Stomach (tissue), 9 donors: ENCODE measurements around the gene F7. TPM values are rescaled to one million over a fixed set of nuclear protein-coding genes. Genes with fewer than 3 reads are reported as not detected.

Experiments
- DNase-seq, 2 donors: peaks; one replicate each; pipeline versions ENCODE4 v3.0.0 to v3.0.0-alpha.2; 2013 to 2019
- H3K27ac ChIP-seq, 5 donors: fragments of 200-600 bp in 4 of 5; sonication (generic) in 4 of 5; one replicate each; pipeline ENCODE4 v1.5.1; 2013 to 2019; ENCODE audit warnings: mild to moderate bottlenecking in 1 of 5, moderate library complexity in 1 of 5
- H3K27me3 ChIP-seq, 3 donors: fragments of 200-600 bp; sonication (generic); one replicate each; pipeline ENCODE4 v1.5.1; 2017 to 2019; ENCODE audit warnings: mixed run types in 1 of 3
- H3K36me3 ChIP-seq, 4 donors: fragments of 200-600 bp; sonication (generic); 1 replicate in 3 of 4; 2 replicates in 1 of 4; pipeline ENCODE4 v1.5.1; 2016 to 2019
- H3K4me1 ChIP-seq, 4 donors: fragments of 200-600 bp; sonication (generic); one replicate each; pipeline ENCODE4 v1.5.1; 2016 to 2019
- H3K4me3 ChIP-seq, 4 donors: fragments of 200-600 bp; sonication (generic) in 3 of 4; one replicate each; pipeline ENCODE4 v1.5.1; 2016 to 2019; ENCODE audit warnings: mild to moderate bottlenecking in 1 of 4
- H3K9me3 ChIP-seq, 4 donors: fragments of 200-600 bp; sonication (generic); one replicate each; pipeline ENCODE4 v1.5.1; 2016 to 2019
- CTCF ChIP-seq, 7 experiments: fragments of 450-650 bp in 4 of 7; fragments of 200-600 bp in 3 of 7; sonication (generic) in 3 of 7; IDR thresholded peaks; one replicate each; pipeline ENCODE4 v1.5.1; 2016 to 2019; ENCODE audit warnings: antibody characterized with exemption in 7 of 7, control low read depth in 2 of 7, mild to moderate bottlenecking in 1 of 7
- EP300 ChIP-seq: sonication (generic); formaldehyde crosslinking; IDR thresholded peaks from one replicate; pipeline ENCODE4 v1.6.1; 2017; ENCODE audit warnings: antibody characterized with exemption
- POLR2A ChIP-seq, 4 donors: fragments of 450-650 bp; IDR thresholded peaks; one replicate each; pipeline ENCODE4 v1.6.1; 2016; ENCODE audit warnings: antibody characterized with exemption in 4 of 4, control low read depth in 2 of 4, mild to moderate bottlenecking in 1 of 4, moderate library complexity in 1 of 4
- POLR2AphosphoS5 ChIP-seq, 3 donors: sonication (generic); formaldehyde crosslinking; IDR thresholded peaks; one replicate each; pipeline ENCODE4 v1.6.1; 2016; ENCODE audit warnings: antibody characterized with exemption in 3 of 3
- WGBS, 5 donors: extraction: QIAGEN DNeasy Blood & Tissue Kit in 3 of 5; methylation state at CpG; one replicate each; pipeline versions ENCODE4 v1.1.5 to v1.1.7; 2013 to 2018; 5-methylcytosine and 5-hydroxymethylcytosine counted together
- intact Hi-C: fragments of 100-400 bp; cut with DNase I; formaldehyde crosslinking; loops from one replicate; pipeline ENCODE4 v1.15.1; 2023; ENCODE audit warnings: low total_unique reads
- polyA plus RNA-seq, 3 donors: library from polyadenylated mRNA; stranded (reverse); fragments of 200-250 nt; gene quantifications; one replicate each; pipeline ENCODE4 v1.2.3, GENCODE V29; 2013
- total RNA-seq, 5 donors: library from RNA; depleted of rRNA; stranded (reverse); fragments of >200 nt; gene quantifications; one replicate each; pipeline versions ENCODE4 v1.1.0 to v1.2.3, GENCODE V29; 2014 to 2016
- donor health status: healthy with polysubstance abuse.
- donor health status: Bipolar disorder and iron deficiency.
- donor health status: healthy.

The F7 gene
- total and polyA plus RNA-seq, 8 donors: 0.10 TPM; not detected in 7

- Histone ChIP-seq H3K27me3 (peaks cover 0 to 5% (median 0%) of the 10 kb centered on the region in 3 donors), H3K36me3 (no peaks in the 10 kb centered on the region), H3K9me3 (no peaks in the 10 kb centered on the region), H3K4me3 (peak overlapping the region in 3 of 4 donors; percentile 30 to 37 (median 31)), H3K27ac (peak overlapping the region in 3 of 5 donors; percentile 53 to 72 (median 68)), H3K4me1 (peaks cover 11 to 21% (median 16%) of the 10 kb centered on the region in 4 donors)
- intact Hi-C loops: no loop called here
- WGBS, 5 donors: 61 to 71% (median 65%) methylated on average over 12 to 16 of the region's 16 CpGs
- no peak for DNase-seq
- TF ChIP-seq POLR2AphosphoS5 (IDR thresholded peaks at IDR 0.05) (no peak), CTCF (IDR thresholded peaks at IDR 0.05) (no peak), EP300 (no peak), POLR2A (IDR thresholded peaks at IDR 0.05) (no peak)
Measured at GRCh38 chr13:113121928-113122471, 16.4 kb downstream of the F7 start.

- H3K4me3 ChIP-seq: peak within 1 kb of the TSS; percentile 30 to 37 (median 32)
- no peaks in the 10 kb centered on the region for H3K36me3 ChIP-seq
- intact Hi-C loops: no loop called here
- peaks cover 11 to 21% (median 16%) of the 10 kb centered on the region in 4 donors for H3K4me1 ChIP-seq
- H3K27me3 ChIP-seq: peaks cover 0 to 5% (median 0%) of the 10 kb centered on the region in 3 donors
- 14 to 32% (median 21%) methylated on average over 13 to 23 of the region's 23 CpGs for WGBS, 5 donors
- peak in 1 of 3 donors; percentile 66 for TF ChIP-seq POLR2AphosphoS5 (IDR thresholded peaks at IDR 0.05)
- no peak for TF ChIP-seq POLR2A (IDR thresholded peaks at IDR 0.05)
- TF ChIP-seq EP300: no peak
- TF ChIP-seq CTCF (IDR thresholded peaks at IDR 0.05): peak in 1 of 7 experiments; percentile 12
- peak; percentile 73 to 92 for DNase-seq
- peak within 1 kb of the TSS in 4 of 5 donors; percentile 17 to 72 (median 60) for H3K27ac ChIP-seq
- no peaks in the 10 kb centered on the region for H3K9me3 ChIP-seq
Measured at GRCh38 chr13:113122550-113123225, 17.1 kb downstream of the F7 start, which contains the start of gene F10. Gene F10, plus strand, starts transcription at chr13:113122799. Its CDS starts 57 bp downstream, at chr13:113122856.

GRCh38 chr13:113123226-113124201, 17.9 kb downstream of the F7 start:
- 78 to 89% (median 84%) methylated on average over 28 to 29 of the region's 29 CpGs for WGBS, 5 donors
- H3K36me3 ChIP-seq: no peaks in the 10 kb centered on the region
- DNase-seq: no peak
- TF ChIP-seq EP300 (no peak), CTCF (IDR thresholded peaks at IDR 0.05) (no peak), POLR2A (IDR thresholded peaks at IDR 0.05) (no peak), POLR2AphosphoS5 (IDR thresholded peaks at IDR 0.05) (no peak)
- H3K27ac ChIP-seq: peak overlapping the region in 3 of 5 donors; percentile 26 to 72 (median 53)
- intact Hi-C loops: no loop called here
- peak overlapping the region; percentile 30 to 37 (median 32) for H3K4me3 ChIP-seq
- no peaks in the 10 kb centered on the region for H3K27me3 ChIP-seq
- H3K9me3 ChIP-seq: no peaks in the 10 kb centered on the region
- peaks cover 11 to 21% (median 16%) of the 10 kb centered on the region in 4 donors for H3K4me1 ChIP-seq
